GM12865 (cell line): ENCODE measurements around the gene FBN1.

Source experiments
- DNase-seq: peaks from one replicate; pipeline ENCODE4 v3.0.0; 2010; ENCODE audit warnings: low read depth
- H3K4me3 ChIP-seq: 2 replicates; pipeline ENCODE4 v1.5.1; 2011; ENCODE audit warnings: mild to moderate bottlenecking, low read depth, low read length, control low read depth
- CTCF ChIP-seq: IDR thresholded peaks from 2 replicates; pipeline ENCODE4 v1.5.1; 2011; ENCODE audit warnings: low read length, control low read depth, low read depth, inconsistent platforms; ENCODE audit not compliant: insufficient read depth; ENCODE audit errors: missing control alignments

FBN1 gene

GRCh38 chr15:48625126-48625525 lies 20.4 kb downstream of the FBN1 start:
- no peak for DNase-seq
- no peak overlapping the region for H3K4me3 ChIP-seq
- no peak for TF ChIP-seq CTCF

DNA sequence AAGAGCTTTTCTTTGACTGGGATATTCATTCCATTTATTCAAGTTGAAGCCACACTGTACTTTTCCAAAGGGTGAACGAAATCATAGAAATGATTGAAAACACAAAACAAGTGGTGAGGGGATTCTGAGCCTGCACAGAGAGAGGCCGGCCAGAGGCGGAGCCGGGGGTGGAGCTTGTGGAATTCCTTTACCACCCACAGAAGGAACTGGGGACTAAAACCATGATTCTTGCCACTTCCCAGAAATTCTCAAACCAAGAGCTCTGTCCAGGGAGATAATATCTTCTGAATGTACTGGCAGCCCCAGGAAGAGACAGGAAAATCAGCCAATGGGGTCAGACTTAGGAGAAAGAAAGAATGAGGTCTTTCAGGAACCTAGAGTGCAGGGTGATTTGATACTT lies 20.8 kb downstream of the FBN1 start:
- no peak for DNase-seq
- TF ChIP-seq CTCF: no peak
- no peak overlapping the region for H3K4me3 ChIP-seq

DNA sequence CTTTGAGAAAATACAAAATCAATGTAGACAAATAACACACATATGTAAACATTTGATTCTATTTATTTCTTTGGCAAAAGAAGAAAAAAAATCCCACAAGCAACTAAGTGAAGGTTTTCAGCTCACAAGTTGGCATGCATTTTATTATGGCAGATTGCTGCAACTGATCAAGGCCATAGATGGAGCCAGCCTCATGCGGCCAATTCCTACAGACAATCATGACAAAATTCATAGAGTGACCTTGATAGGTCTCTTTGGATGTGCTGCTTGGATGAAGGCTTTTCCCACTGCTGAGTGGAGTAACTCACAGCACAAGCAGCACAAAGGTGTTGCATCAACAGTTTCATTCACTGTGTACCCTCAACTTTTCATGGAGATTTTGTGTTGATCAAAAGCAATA lies 22.1 kb downstream of the FBN1 start:
- TF ChIP-seq CTCF: no peak
- no peak for DNase-seq
- no peak overlapping the region for H3K4me3 ChIP-seq

GRCh38 chr15:48622237-48622636 lies 23.3 kb downstream of the FBN1 start:
- no peak for TF ChIP-seq CTCF
- DNase-seq: no peak
- H3K4me3 ChIP-seq: no peak overlapping the region

DNA sequence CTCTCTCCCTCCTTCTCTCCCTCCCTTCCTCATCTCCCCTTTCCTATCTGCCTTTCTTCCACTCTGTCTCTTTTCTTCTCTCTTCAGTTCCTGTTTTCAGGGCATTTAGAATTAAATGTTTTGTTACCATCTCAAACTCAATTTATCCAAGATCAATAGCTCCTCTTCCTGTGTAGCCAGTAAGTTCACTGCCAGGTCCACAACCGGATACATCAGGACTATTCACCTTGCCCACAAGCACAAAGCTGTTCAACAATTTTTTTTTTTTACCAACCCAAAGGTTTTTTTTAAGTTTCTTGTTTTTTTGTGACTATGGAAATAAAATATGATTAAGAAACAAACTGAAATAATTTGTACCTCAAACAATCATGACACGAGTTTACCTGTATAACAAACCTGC lies 26.1 kb downstream of the FBN1 start:
- DNase-seq: no peak
- no peak for TF ChIP-seq CTCF
- H3K4me3 ChIP-seq: no peak overlapping the region

GRCh38 chr15:48617619-48618018 lies 27.9 kb downstream of the FBN1 start:
- H3K4me3 ChIP-seq: no peak overlapping the region
- no peak for DNase-seq
- TF ChIP-seq CTCF: no peak

GRCh38 chr15:48616216-48616615 lies 29.3 kb downstream of the FBN1 start:
- no peak for TF ChIP-seq CTCF
- DNase-seq: no peak
- no peak overlapping the region for H3K4me3 ChIP-seq
